ENCODE data around the gene CACNA1C.

- TF ChIP-seq CTCF (conservative IDR thresholded peaks at IDR 0.05; ENCODE audit: low read length) (no peak), EZH2phosphoT487 (IDR thresholded peaks at IDR 0.05; ENCODE audit: borderline replicate concordance, low read depth, low read length) (no peak)
These were observed 386.7 kb downstream of the CACNA1C start for GRCh38 chr12:2439332-2440100.
